ENCODE measurements around the gene CELA3B.
"Not testable (repeated sequence)": the region's sequence is repeated elsewhere in the genome, so short reads cannot be mapped to it uniquely, and the experiment has no call there.

The CELA3B gene

DNA sequence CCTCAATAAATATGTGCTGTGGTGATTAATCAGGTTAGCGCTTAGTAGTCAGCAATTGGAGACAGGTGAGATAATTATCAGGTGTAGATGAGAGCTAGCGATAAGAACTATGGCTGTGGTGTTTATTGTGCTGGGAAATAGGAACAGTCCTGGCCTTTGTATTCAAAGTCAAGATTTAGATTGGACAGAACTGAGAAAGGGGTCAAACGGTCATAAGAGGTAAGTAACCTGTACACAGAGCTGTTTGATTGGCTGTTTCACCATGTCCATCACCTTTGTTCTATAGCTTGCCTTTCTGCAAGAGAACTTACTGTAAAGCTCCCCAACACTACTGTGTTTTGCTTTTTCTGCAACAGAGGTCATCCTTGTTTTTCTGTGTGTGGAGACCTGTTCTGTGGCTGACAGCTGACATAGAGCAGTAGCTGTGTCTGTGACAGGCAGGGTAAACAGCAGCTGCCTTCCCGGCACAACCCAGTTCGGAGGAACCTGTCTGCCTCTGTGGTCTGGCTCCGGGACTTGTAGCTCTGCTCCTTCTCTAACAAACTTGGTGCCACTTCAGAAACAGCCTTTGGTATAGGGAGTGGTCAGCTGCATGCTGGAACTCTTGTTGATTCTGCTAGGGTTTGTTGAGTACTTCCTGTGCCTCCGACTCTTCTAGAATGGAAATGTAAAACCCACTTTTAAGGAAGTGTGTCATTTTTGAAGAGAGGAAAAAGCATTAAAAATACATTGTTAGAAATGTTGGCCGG is 54.6 kb downstream of the CELA3B start:
- intact Hi-C loops (cut with DNase I), result no loop called here
- DNase-seq, result no peak

DNA sequence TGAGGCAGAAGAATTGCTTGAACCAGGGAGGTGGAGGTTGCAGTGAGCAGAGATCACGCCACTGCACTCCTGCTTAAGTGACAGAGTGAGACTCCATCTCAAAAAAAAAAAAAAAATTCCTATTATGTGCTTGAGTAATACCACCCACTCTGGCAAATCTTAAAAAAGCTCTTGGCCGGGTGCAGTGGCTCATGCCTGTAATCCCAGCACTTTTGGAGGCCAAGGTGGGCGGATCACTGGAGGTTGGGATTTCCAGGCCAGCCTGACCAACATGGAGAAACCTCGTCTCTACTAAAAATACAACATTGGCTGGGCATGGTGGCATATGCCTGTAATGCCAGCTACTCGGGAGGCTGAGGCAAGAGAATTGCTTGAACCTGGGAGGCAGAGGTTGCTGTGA is 58.0 kb downstream of the CELA3B start:
- intact Hi-C loops (cut with DNase I); DNase-seq: not testable (repeated sequence)

DNA sequence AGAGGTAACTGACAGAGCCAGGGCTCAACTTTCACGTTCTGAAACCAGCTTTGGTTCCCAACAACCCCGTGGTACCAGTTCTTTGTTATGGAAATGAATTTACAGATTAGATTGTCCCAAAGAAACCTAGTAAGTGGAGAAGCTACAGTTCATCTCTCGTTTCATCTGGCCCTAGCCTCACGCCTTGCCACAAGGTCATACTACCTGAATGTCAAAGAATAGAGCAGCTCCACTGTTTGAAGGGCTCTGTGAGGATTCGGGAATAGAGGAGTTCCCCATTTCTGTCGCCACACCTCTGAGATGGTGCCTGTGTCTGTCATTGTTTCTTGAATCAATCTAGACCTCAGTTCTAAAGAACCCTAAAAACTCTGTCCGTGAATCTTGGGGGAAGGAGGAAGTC is 60.7 kb downstream of the CELA3B start:
- intact Hi-C loops (cut with DNase I), result no loop called here
- DNase-seq, result no peak

DNA sequence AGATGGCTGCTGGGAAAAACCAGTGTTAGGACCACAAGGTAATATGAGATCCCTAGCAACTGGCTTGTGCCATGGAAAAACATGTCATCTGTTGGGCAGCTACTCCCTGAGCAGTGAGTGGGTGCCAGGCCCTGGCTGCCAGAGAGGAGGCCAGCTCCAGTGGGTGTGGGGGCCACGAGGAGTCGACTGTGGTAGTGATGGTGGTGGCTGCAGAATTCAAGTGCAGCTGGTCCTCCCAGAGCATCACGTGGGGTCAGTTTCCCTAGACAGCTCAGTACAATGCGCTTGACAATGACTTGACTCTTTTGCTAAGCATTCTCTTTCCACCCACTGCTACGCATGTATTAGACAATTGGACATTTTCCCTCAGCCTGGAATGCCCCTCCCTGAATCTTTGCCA is 61.2 kb downstream of the CELA3B start:
- intact Hi-C loops (cut with DNase I), result no loop called here
- peak in 30 of 42 donors; percentile 10 to 69 (median 50) for DNase-seq
